H1 (cell line): ENCODE results near the gene BLMH. TPM values are rescaled to one million over a fixed set of nuclear protein-coding genes. Genes with fewer than 3 reads are reported as not detected.

Experiments used
- CTCF ChIA-PET: fragments of 300-600 bp; sonication (Branson Sonifier 250); formaldehyde crosslinking; loops from one replicate; lab custom pipeline; 2021; ENCODE audit not compliant: partially characterized antibody; lab: Charles Lee
- POLR2A ChIA-PET: fragments of 300-600 bp; sonication (Branson Sonifier 250); formaldehyde crosslinking; loops from one replicate; lab custom pipeline; 2021; ENCODE audit warnings: inconsistent platforms; ENCODE audit not compliant: partially characterized antibody; lab: Charles Lee
- DNase-seq, 2 experiments: peaks; one replicate each; pipeline versions ENCODE4 v3.0.0 to v3.0.0-alpha.2; 2010 to 2022; ENCODE audit warnings: low spot score in 2 of 2, low read depth in 1 of 2, mixed read lengths in 1 of 2
- FAIRE-seq: peaks from 2 replicates; lab custom pipeline; 2011; peaks lifted over from hg19 to GRCh38; lab: Jason Lieb, UNC
- H2AFZ ChIP-seq: 2 replicates; pipeline ENCODE4 v1.8.1; 2012; ENCODE audit warnings: low read length, inconsistent platforms
- H2AK5ac ChIP-seq: 2 replicates; pipeline ENCODE4 v1.6.1; 2013; ENCODE audit warnings: low read depth, low read length
- H2BK120ac ChIP-seq: replicated peaks from 2 replicates; pipeline ENCODE3; 2013; ENCODE audit warnings: low read depth, low read length, inconsistent platforms
- H2BK12ac ChIP-seq: 2 replicates; pipeline ENCODE4 v1.6.1; 2013; ENCODE audit warnings: low read depth, low read length
- H2BK15ac ChIP-seq: 2 replicates; pipeline ENCODE4 v1.6.1; 2013; ENCODE audit warnings: low read length
- H2BK20ac ChIP-seq: 2 replicates; pipeline ENCODE4 v1.6.1; 2013; ENCODE audit warnings: low read length
- H2BK5ac ChIP-seq: 2 replicates; pipeline ENCODE4 v1.6.1; 2013; ENCODE audit warnings: low read depth, low read length
- H3K14ac ChIP-seq: 2 replicates; pipeline ENCODE4 v1.6.1; 2013; ENCODE audit warnings: inconsistent platforms; ENCODE audit not compliant: insufficient read length
- H3K18ac ChIP-seq: 2 replicates; pipeline ENCODE4 v1.6.1; 2013; ENCODE audit warnings: low read length; ENCODE audit errors: extremely low read depth
- H3K23ac ChIP-seq: 2 replicates; pipeline ENCODE4 v1.6.1; 2013; ENCODE audit warnings: inconsistent platforms; ENCODE audit not compliant: insufficient read length
- H3K23me2 ChIP-seq: 2 replicates; pipeline ENCODE4 v1.6.1; 2013; ENCODE audit warnings: low read depth, low read length
- H3K27ac ChIP-seq: 2 replicates; pipeline ENCODE4 v1.6.1; 2011; ENCODE audit warnings: low read depth, low read length, inconsistent platforms
- H3K27me3 ChIP-seq, 4 experiments: replicated peaks in 1 of 4; 1 replicate in 1 of 4; 2 replicates in 3 of 4; pipeline versions ENCODE4 v1.6.1 to v1.8.1; 2011 to 2013; ENCODE audit warnings: low read length in 3 of 4, mild to moderate bottlenecking in 3 of 4, inconsistent platforms in 2 of 4, mixed read lengths in 2 of 4, moderate library complexity in 1 of 4; ENCODE audit not compliant: control insufficient read depth in 3 of 4, insufficient read depth in 3 of 4; ENCODE audit errors: extremely low read depth in 1 of 4
- H3K36me3 ChIP-seq, 4 experiments: 2 replicates each; pipeline versions ENCODE4 v1.6.1 to v1.8.1; 2011 to 2013; ENCODE audit warnings: mild to moderate bottlenecking in 4 of 4, low read length in 3 of 4, moderate library complexity in 2 of 4, control low read depth in 1 of 4, inconsistent platforms in 1 of 4; ENCODE audit not compliant: insufficient read depth in 4 of 4, control insufficient read depth in 2 of 4
- H3K4ac ChIP-seq: replicated peaks from 2 replicates; pipeline ENCODE3; 2013; ENCODE audit warnings: low read length, low read depth, mixed read lengths, inconsistent platforms; ENCODE audit not compliant: insufficient read length
- H3K4me1 ChIP-seq, 4 experiments: replicated peaks in 1 of 4; 1 replicate in 1 of 4; 2 replicates in 3 of 4; pipeline versions ENCODE4 v1.6.1 to v1.8.1; 2011 to 2013; ENCODE audit warnings: low read length in 3 of 4, inconsistent platforms in 2 of 4, mixed read lengths in 1 of 4; ENCODE audit not compliant: insufficient read depth in 4 of 4, control insufficient read depth in 3 of 4
- H3K4me2 ChIP-seq, 2 experiments: 2 replicates each; pipeline versions ENCODE4 v1.6.1 to v1.8.1; 2011 to 2013; ENCODE audit warnings: low read depth in 2 of 2, low read length in 2 of 2, control low read depth in 1 of 2, inconsistent platforms in 1 of 2, mild to moderate bottlenecking in 1 of 2; ENCODE audit not compliant: insufficient read depth in 1 of 2
- H3K4me3 ChIP-seq, 4 experiments: fragments of 200-600, 300-600 bp in 1 of 4; sonication (generic), shearing (Covaris generic), sonication (Bioruptor Twin) in 1 of 4; 2 replicates each; pipeline versions ENCODE4 v1.5.1 to v1.8.1; 2011 to 2016; ENCODE audit warnings: low read length in 4 of 4, low read depth in 3 of 4, control low read depth in 2 of 4, inconsistent platforms in 2 of 4, mild to moderate bottlenecking in 2 of 4, mixed read lengths in 1 of 4, moderate library complexity in 1 of 4; ENCODE audit not compliant: insufficient read depth in 2 of 4; ENCODE audit errors: extremely low read depth in 1 of 4
- H3K56ac ChIP-seq: replicated peaks from 2 replicates; pipeline ENCODE3; 2013; ENCODE audit warnings: low read depth, mild to moderate bottlenecking, mixed read lengths, low read length, inconsistent platforms; ENCODE audit not compliant: insufficient read length
- H3K79me1 ChIP-seq: 2 replicates; pipeline ENCODE4 v1.6.1; 2013; ENCODE audit warnings: low read depth, low read length, control low read depth
- H3K79me2 ChIP-seq, 2 experiments: 2 replicates each; pipeline versions ENCODE4 v1.6.1 to v1.8.1; 2012 to 2013; ENCODE audit warnings: low read length in 2 of 2, mild to moderate bottlenecking in 2 of 2, inconsistent platforms in 1 of 2; ENCODE audit not compliant: insufficient read depth in 2 of 2, control insufficient read depth in 1 of 2
- H3K9ac ChIP-seq, 4 experiments: replicated peaks in 1 of 4; 1 replicate in 1 of 4; 2 replicates in 3 of 4; pipeline versions ENCODE4 v1.6.1 to v1.8.1; 2011 to 2013; ENCODE audit warnings: low read depth in 3 of 4, low read length in 3 of 4, control low read depth in 2 of 4, mild to moderate bottlenecking in 2 of 4, moderate library complexity in 2 of 4, inconsistent platforms in 1 of 4; ENCODE audit errors: extremely low read depth in 1 of 4
- H3K9me3 ChIP-seq, 2 experiments: 2 replicates each; pipeline versions ENCODE4 v1.6.1 to v1.8.1; 2012 to 2013; ENCODE audit warnings: mild to moderate bottlenecking in 2 of 2, moderate library complexity in 2 of 2, control low read depth in 1 of 2, inconsistent platforms in 1 of 2, low read depth in 1 of 2, low read length in 1 of 2, mixed read lengths in 1 of 2; ENCODE audit not compliant: insufficient read depth in 2 of 2
- H4K20me1 ChIP-seq, 2 experiments: replicated peaks in 1 of 2; 2 replicates each; pipeline versions ENCODE3 to v1.8.1; 2011 to 2013; ENCODE audit warnings: inconsistent platforms in 2 of 2, low read length in 2 of 2, mild to moderate bottlenecking in 1 of 2; ENCODE audit not compliant: insufficient read depth in 2 of 2, control insufficient read depth in 1 of 2
- H4K5ac ChIP-seq: 2 replicates; pipeline ENCODE4 v1.6.1; 2013; ENCODE audit warnings: low read length, low read depth, mixed read lengths, inconsistent platforms; ENCODE audit not compliant: insufficient read length
- H4K8ac ChIP-seq: 2 replicates; pipeline ENCODE4 v1.8.0; 2013; ENCODE audit warnings: mild to moderate bottlenecking, moderate library complexity, low read length, inconsistent platforms; ENCODE audit not compliant: insufficient read depth; ENCODE audit errors: extremely low read depth
- H4K91ac ChIP-seq: replicated peaks from 2 replicates; pipeline ENCODE3; 2013; ENCODE audit warnings: low read length, mixed read lengths, inconsistent platforms; ENCODE audit not compliant: insufficient read length
- HDAC2 ChIP-seq, 2 experiments: fragments of 300-600 bp in 1 of 2; sonication (generic) in 1 of 2; IDR thresholded peaks; 2 replicates each; pipeline ENCODE4 v1.6.1; 2011 to 2012; ENCODE audit warnings: low read depth in 2 of 2, low read length in 2 of 2, mild to moderate bottlenecking in 2 of 2, moderate library complexity in 2 of 2, borderline replicate concordance in 1 of 2, inconsistent platforms in 1 of 2
- KDM4A ChIP-seq: IDR thresholded peaks from one replicate; pipeline ENCODE4 v1.7.1; 2012; ENCODE audit warnings: low read depth, mild to moderate bottlenecking, moderate library complexity, low read length, inconsistent platforms; ENCODE audit not compliant: severe bottlenecking
- KDM5A ChIP-seq: fragments of 200-600 bp; IDR thresholded peaks from 2 replicates; pipeline ENCODE4 v1.7.1; 2012; ENCODE audit warnings: mild to moderate bottlenecking, low read length, inconsistent platforms, mixed read lengths
- NRF1 ChIP-seq: IDR thresholded peaks from 2 replicates; pipeline ENCODE4 v1.6.1; 2011; ENCODE audit warnings: mild to moderate bottlenecking, low read depth, low read length, improper control_type of control experiment
- WGBS, 2 experiments: shearing (Covaris generic) in 1 of 2; methylation state at CpG; one replicate each; pipeline versions ENCODE4 v1.1.6 to v1.1.7; 2013 to 2015; ENCODE audit warnings: low lambda C conversion rate in 2 of 2, mixed read lengths in 2 of 2, inconsistent platforms in 1 of 2, low coverage in 1 of 2, missing lambda C conversion rate in 1 of 2; ENCODE audit not compliant: insufficient replicate concordance in 2 of 2, insufficient coverage in 1 of 2, insufficient read length in 1 of 2; ENCODE audit errors: extremely low coverage in 1 of 2, missing lambda C conversion rate in 1 of 2; 5-methylcytosine and 5-hydroxymethylcytosine counted together
- polyA plus RNA-seq, 7 experiments: library from polyadenylated mRNA; depleted of rRNA in 3 of 7; stranded (reverse) in 5 of 7; unstranded in 2 of 7; fragments of >200 nt in 5 of 7; fragments of 200-250 nt in 2 of 7; gene quantifications; 1 replicate in 5 of 7; 2 replicates in 1 of 7; 4 replicates in 1 of 7; pipeline versions ENCODE4 v1.2.1 to v1.2.3, GENCODE V29; 2011 to 2013; ENCODE audit warnings: missing spikeins in 2 of 7, mixed read lengths in 2 of 7
- total RNA-seq: library from RNA; stranded (reverse); fragmentation: NEBNext Ultra II Directional; extraction: Animal tissue kit (Norgen Biotek cat#: 25700); gene quantifications from 2 replicates; pipeline ENCODE4 v1.2.1, GENCODE V29; 2021

The BLMH gene
- total and polyA plus RNA-seq, 2 of the 8 experiments (the other 6 are each of a cell fraction or from before 2014, with no cell fraction given) = 18.2 to 74.3 TPM

GRCh38 chr17:30243002-30243401 is 48.7 kb downstream of the BLMH start:
- H2BK5ac ChIP-seq = no peak overlapping the region
- H3K9ac ChIP-seq = no peak overlapping the region
- FAIRE-seq (peak; percentile 7), DNase-seq (peak in 1 of 2 experiments; percentile 33)
- no peak overlapping the region for H3K4me2 ChIP-seq
- peaks cover under 1 to 14% (median 11%) of the 10 kb centered on the region in 4 experiments for H3K27me3 ChIP-seq
- H3K79me2 ChIP-seq = no peaks in the 10 kb centered on the region
- WGBS, 2 experiments = 88% methylated on average over 4 of the region's 4 CpGs; no CpG with 5 or more reads in 1 of the 2 experiments
- H3K27ac ChIP-seq = no peak overlapping the region
- H4K91ac ChIP-seq = no peak overlapping the region
- peaks cover 8% of the 10 kb centered on the region; the same call in 1 of the 2 replicates for H3K23me2 ChIP-seq
- H2BK120ac ChIP-seq = no peak overlapping the region
- no peak overlapping the region for H3K4ac ChIP-seq
- H2AK5ac ChIP-seq = no peak overlapping the region
- no peak overlapping the region for H2BK15ac ChIP-seq
- H4K8ac ChIP-seq = no peak overlapping the region
- no peak overlapping the region for H3K4me3 ChIP-seq
- H3K14ac ChIP-seq = no peak overlapping the region
- H4K5ac ChIP-seq = no peak overlapping the region
- no peak overlapping the region for H2BK12ac ChIP-seq
- no peak overlapping the region for H3K23ac ChIP-seq
- no peak overlapping the region for H2BK20ac ChIP-seq
- H3K36me3 ChIP-seq = peaks cover 0 to under 1% (median 0%) of the 10 kb centered on the region in 4 experiments; a peak in 1 of 8 replicates
- H3K18ac ChIP-seq = no peak overlapping the region
- peaks cover 4 to 5% of the 10 kb centered on the region in 2 experiments; a peak in 1 of 4 replicates for H3K9me3 ChIP-seq
- ChIA-PET POLR2A (interaction anchor here (1.3 kb wide), 1 partner anchor 8 kb away, joined by 3 read pairs; no protein-coding TSS in a partner anchor), CTCF (interaction anchor here (0.8 to 1.6 kb wide), 3 partner anchors 21 to 137 kb away, joined by 3 to 5 read pairs (median 3); no protein-coding TSS in a partner anchor)
- no peak overlapping the region for H3K56ac ChIP-seq
- peaks cover 0 to 8% (median 7%) of the 10 kb centered on the region in 4 experiments; a peak in 5 of 7 replicates for H3K4me1 ChIP-seq
- H3K79me1 ChIP-seq = no peaks in the 10 kb centered on the region
- H2AFZ ChIP-seq = no peak overlapping the region
- no peaks in the 10 kb centered on the region for H4K20me1 ChIP-seq
- TF ChIP-seq KDM5A (no peak), HDAC2 (IDR thresholded peaks at IDR 0.05; ENCODE audit: borderline replicate concordance in 1 of 2, low read depth in 2 of 2, low read length in 2 of 2) (no peak), KDM4A (no peak), NRF1 (no peak)
